RKO (cell line): Measurements from ENCODE around the gene SEC23A.
"Not testable (repeated sequence)": the region's sequence is repeated elsewhere in the genome, so short reads cannot be mapped to it uniquely, and the experiment has no call there.

Source experiments
- DNase-seq: peaks from one replicate; pipeline ENCODE4 v3.0.0-alpha.2; 2016; ENCODE audit warnings: low spot score

The SEC23A gene

DNA sequence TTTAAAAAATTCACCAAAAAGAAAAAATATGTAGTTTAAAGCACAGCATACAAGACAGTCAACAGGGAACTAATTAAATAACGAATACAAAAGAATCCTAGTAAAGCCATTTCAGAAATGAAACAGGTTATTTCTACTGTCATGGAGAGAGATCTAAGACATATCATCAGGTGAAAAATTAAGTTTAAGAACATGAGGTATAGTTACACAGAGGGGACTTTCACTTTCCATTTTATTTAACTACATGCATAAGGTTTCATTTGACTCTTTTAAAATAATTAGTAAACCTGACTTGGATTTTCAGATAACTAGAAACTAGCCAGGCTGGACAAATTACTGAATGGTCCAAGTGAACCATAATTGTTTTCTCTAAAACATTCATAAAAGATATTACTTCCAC lies 11.3 kb downstream of the SEC23A start:
- DNase-seq, result no peak

DNA sequence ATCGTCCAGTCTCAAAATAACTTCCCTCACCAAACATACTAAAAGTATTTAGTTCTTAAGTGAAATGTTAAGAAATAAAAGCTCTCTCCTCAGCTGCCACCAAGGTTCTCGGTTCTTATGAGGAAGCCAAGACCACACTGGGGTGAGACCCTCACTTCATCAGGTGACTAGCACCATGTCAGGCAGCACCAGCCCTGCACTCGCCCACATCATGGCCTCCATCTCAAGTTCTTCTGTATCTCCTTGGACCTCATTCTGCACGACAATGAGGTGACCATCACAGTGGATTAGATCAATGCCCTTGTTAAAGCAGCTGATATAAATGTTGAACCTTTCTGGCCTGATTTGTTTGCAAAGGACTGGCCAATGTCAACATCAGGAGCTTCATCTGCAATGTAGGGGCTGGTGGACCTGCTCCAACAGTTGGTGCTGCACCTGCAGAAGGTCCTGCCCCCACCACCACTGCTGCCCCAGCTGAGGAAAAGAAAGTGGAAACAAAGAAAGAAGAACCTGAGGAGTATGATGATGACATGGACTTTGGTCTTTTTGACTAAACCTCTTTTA lies 12.4 kb downstream of the SEC23A start:
- DNase-seq, result no peak

DNA sequence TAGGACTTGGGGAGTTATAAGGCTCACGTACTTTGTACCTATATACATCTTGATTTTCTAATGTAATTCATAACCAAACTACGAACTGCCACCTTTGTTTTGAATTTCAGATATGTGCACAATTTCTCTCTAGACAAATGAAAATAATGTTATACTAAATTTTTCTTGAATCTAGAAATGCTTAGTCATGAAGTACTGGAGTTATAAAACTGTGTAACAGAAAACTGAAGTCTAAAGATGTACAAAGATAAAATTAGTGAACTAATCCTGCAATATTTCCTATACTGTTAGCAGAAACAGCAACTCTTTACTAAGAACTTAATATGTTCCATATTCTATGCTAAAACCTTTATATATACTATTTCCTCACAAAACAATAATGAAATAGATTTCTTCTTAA lies 15.5 kb downstream of the SEC23A start:
- DNase-seq, result no peak

DNA sequence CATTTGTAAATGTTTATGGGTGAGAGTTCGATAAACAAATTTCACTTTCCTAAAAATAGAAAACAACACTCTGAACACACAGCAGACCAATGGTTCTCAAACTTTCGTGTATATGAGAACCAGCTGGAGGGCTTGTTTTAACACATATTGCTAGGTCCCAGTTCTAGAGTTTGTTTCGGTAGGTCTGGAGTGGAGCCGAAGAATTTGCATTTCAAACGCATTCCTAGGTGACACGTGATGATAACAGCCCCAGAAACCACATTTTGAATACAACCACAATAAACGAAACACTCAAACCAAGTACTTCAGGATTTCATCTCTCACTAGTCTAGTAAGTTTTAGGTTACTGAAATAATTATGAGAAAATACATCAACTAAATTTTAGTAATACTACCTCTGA lies 17.1 kb downstream of the SEC23A start:
- DNase-seq, result no peak

DNA sequence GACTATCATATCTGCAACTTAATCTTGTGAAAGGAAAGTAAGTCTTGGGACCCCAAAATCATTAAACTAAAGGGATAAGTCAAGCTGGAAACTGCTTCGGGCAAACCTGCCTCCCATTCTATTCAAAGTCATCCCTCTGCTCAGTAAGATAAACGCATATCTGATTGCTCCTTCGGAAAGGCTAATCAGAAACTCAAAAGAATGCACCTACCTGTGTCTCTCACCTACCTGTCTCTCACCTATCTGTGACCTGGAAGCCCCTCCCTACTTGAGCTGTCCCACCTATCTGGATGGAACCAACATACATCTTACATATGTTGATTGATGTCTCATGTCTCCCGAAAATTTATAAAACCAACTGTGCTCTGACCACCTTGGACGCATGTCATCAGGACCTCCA lies 19.9 kb downstream of the SEC23A start:
- no peak for DNase-seq

DNA sequence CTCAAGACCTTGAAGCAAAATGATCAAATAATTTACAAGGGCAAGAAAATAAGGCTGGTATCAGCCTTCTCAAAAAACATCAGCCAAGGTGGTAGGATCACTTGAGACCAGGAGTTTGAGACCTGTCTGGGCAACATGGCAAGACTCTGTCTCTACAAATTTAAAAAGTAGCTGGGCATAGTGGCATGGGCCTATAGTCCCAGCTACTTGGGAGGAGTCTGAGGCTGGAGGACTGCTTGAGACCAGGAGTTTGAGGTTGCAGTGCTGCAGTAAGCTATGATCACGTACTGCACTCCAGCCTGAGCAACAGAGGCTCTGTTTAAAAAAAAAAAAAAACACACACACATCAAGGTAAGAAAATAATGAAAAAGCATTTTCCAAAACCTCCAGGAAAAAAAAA lies 22.1 kb downstream of the SEC23A start:
- DNase-seq, result no peak

DNA sequence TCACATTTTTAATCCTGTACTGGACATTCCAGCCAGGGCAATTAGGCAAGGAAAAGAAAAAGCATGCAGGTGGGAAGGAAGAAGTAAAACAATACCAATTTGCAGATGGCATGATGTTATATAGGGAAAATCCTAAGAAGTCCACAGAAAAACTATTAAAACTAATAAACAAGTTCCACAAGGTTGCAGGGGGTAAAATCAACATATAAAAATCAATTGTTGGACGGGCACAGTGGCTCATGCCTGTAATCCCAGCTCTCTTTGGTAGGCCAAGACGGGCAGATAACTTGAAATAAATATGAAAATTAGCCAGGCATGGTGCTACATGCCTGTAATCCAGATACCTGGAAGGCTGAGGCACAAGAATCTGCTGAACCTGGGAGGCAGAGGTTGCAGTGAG lies 31.9 kb downstream of the SEC23A start:
- no peak for DNase-seq

DNA sequence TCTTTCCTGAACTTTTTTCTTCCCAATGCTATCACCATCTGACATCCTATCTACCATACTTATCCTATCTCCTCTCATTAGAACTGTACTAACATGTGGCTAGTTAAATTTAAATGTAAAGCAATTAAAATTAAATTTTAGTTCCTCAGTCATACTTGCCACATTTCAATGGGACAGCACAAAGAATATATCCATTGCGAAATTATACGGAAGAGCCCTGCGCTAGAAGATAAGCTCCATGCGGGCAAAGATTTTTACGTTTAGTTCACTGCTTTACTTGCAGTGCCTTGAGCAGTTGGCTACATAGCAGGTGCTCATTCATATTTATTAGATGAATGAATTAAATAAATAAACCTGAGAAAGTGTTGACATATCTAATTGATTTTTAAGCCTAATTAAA lies 33.1 kb downstream of the SEC23A start:
- DNase-seq, result no peak

DNA sequence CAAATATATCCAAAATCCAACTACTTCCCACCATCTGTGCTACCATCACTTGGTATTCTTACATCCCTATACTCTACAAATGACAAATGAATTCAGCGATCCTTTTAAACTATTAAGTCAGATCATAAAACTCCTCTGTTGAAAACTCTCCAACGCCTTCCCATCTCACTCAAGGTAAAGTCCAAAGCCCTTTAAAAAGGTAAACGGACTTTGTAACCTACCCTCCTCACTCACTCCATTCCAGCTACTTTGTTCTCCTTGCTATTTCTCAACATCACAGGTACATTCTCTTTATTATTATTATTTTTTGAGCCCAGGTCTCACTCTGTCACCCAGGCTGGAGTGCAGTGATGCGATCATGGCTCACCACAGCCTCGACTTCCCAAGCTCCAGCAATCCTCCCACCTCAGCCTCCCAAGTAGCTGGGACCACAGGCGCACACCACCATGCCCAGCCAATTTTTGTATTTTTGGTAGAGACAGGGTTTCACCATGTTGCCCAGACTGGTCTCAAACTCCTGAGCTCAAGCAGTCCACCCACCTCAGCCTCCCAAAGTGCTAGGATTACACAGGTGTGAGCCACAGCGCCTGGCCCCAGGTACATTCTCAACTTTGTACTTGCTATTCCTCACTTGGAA lies 33.7 kb downstream of the SEC23A start:
- DNase-seq, result not testable (repeated sequence)

DNA sequence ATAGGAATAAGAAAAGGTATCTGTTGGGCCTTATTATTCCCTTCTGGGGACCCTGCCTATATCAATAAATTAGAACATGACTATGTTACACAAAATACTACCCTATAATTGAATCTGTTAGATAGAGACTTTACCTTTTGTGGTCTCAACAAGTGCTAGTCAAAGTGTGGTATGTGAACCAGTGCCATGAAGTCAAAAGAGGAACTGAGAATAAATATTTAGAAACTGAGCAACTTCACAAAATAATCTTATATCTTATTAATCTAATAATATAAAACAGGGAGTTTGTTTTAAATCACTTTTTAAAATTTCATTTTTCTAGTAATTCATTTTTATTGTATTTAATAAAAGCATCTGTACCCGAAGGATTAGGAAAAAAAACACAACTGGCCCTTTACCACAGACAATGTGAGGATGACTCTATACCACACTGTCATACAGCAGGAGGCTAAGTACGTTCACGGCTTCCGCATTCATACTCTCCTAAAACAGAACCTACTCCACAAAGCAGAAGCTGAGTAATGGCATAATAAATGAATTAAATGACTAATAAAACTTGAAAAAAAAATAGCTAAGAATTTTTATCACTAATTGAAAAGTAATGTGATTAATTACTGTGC lies 42.1 kb downstream of the SEC23A start:
- no peak for DNase-seq

DNA sequence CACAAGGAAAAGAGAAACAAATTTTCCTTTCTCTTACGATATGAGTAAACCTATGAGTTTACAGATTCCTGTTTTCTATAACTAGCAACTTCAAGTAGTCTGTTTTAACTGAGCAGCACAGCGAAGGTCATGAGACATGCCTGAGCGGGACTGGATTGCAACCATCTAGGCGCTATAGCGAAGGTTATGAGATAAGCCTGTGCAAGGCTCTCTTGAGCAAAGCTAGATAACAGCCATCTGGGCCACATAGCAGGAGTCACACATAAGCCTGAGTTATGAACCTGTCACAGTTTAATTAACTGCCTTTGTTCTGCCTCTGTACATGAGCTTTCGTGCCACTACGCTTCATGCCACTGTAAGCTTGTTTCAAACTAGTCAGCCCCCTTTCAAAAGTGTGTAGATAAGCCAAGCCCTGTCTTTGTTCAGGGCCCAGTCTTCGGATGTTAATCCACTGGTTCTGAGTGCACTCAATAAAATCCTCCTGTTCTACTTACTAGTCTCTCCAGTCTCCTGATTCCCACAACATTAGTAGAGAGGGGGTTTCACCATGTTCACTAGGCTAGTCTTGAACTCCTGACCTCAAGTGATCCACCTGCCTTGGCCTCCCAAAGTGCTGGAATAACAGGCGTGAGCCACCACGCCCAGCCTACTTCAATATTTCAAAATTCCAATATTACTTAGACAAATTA lies 47.1 kb downstream of the SEC23A start:
- no peak for DNase-seq

DNA sequence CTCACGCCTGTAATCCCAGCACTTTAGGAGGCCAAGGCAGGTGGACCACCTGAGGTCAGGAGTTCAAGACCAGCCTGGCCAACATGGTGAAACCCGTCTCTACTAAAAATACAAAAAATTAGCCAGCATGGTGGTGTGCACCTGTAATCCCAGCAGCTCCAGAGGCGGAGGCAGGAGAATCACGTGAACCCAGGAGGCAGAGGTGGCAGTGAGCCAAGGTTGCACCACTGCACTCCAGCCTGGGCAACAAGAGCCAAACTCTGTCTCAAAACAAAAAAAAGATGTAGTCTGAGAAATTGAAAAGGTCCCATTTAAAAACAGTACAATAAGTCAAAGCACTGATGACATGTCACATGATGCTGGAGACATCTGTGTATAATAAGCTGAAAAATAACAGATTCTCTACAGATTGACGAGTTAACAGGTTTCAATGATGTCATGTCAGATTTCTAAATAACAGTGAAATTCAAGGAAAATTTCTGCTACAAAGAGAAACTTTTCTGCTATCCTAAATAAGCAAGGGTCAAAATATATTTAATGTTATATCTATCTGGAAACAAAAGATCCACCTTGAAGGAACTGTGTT lies 50.1 kb downstream of the SEC23A start:
- DNase-seq, result not testable (repeated sequence)

DNA sequence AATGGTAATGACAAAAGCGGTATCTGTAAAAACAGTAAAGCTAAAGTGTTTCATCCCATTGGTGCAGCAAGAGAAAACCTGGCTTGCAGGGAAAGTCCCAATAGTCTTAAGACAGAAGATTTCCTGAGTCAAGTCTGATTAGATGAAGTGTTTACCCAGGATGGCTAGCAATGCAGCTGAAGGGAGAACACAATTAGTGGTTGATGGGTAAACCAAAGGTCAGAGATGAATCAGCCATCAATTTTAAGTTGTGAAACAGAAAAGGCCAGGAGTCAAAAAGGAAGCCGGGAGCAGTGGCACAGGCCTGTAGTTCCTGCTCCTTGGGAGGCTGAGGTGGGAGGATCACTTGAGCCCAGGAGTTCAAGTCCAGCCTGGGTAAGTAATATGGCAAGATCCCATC lies 52.6 kb downstream of the SEC23A start:
- peak; percentile 24 for DNase-seq

DNA sequence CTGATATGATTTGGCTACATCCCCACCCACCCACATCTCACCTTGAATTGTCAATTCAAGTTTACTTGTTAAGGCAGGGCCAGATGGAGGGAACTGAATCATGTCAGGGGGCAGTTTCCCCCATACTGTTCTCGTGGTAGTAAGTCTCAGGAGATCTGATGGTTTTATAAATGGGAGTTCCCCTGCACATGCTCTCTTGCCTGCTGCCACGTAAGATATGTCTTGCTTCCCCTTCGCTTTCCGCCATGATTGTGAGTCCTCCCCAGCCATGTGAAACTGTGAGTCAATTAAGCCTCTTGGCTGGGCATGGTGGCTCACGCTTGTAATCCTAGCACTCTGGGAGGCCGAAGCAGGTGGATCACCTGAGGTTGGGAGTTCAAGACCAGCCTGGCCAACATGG lies 57.1 kb downstream of the SEC23A start:
- not testable (repeated sequence) for DNase-seq

DNA sequence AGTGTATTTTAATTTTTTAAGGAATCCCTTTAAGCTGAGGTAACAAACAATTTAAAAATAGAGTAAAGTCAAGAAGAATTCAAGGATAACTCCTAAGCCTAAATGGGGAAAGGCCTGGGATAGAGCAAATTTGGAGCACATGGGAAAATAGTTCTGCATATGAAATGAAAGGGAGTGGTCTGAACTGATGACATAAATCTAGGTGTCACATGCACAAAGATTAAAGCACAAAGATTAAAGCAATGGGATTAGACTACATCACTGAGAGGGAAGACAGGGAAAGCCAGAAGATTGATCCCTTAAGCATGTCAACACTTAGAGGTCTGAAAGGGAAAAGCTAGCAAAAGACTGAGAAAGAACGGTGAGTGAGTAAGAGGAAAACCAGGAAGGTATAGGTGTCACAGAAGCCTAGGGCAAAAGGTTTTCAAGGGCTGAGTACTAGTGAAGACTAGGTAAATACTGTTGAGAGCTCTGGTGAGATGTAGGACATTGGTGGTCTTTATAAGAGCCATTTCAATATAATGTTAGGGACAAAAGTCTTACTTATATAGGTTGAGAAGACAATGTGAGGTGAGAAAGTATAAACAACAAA lies 59.6 kb downstream of the SEC23A start:
- DNase-seq, result no peak

DNA sequence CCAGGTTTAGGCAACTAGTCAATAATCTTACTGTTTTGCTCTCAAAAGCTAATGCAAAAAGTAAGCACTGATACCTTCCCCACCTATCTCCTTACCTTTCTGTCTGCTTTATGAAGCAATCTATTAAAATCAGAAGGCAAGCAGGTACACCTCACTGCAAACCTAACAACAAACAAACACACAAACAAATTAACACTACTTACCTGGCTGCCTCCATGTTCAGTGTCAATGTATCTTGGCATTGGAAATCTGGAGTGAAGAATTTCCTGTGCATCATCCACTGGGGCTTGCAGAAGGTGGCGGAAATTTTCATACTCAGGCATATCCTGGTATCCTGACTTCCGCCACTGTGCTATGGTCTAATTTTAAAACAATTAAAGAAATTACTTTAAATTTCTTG lies 62.5 kb downstream of the SEC23A start:
- DNase-seq, result no peak

DNA sequence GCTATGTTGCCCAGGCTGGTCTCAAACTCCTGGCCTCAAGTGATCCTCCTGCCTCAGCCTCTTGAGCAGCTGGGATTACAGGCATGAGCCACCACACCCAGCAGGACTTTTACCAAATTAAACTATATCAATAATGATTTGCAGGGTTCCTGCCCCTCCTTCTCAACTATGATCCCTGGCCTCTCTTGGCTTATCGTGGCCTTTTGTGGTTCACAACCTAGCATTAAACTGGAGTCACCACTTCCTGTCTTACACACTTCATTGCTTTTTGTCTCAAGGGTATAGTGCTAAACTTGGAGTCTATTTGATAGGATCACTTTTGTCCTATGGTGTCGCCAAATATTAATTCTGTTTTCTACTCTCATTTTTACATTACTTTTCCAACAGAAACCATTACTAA lies 64.5 kb downstream of the SEC23A start:
- DNase-seq, result no peak

DNA sequence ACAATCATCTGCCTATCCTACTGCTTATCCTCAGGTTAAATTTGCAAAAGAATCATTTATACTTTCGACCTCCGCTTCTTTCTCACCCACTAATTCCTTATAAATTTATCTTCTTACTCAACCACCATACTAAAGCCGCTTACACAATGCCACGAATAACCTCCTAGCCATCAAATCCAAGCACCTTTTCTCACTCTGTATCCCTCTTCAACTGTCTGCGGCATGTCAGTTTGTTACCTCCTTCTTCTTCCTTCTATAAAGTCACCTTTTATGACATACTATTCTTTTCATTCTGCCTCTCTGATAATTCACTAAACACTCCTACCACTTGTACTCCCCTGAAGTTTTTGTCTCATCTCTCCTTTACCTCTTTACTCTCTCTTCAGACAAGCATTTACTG lies 66.3 kb downstream of the SEC23A start:
- DNase-seq, result no peak

DNA sequence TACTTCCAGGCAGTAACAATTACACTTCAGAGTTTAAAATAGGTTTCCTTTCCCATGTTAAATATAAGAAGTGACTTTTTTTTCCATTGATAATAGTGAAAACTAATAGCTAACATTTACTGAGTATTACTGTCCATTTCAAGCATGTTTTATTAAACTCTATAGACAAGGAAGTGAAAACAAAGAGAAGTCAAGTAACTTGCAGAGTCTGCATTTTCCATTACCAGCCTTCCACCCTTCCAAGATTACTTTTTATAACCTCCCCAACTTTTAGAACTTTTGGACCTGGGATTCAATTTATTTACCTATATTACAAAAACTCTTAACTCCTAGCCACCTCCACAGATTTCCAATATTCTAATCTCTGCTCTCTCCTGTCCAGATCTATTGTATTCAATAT lies 67.7 kb downstream of the SEC23A start:
- no peak for DNase-seq

DNA sequence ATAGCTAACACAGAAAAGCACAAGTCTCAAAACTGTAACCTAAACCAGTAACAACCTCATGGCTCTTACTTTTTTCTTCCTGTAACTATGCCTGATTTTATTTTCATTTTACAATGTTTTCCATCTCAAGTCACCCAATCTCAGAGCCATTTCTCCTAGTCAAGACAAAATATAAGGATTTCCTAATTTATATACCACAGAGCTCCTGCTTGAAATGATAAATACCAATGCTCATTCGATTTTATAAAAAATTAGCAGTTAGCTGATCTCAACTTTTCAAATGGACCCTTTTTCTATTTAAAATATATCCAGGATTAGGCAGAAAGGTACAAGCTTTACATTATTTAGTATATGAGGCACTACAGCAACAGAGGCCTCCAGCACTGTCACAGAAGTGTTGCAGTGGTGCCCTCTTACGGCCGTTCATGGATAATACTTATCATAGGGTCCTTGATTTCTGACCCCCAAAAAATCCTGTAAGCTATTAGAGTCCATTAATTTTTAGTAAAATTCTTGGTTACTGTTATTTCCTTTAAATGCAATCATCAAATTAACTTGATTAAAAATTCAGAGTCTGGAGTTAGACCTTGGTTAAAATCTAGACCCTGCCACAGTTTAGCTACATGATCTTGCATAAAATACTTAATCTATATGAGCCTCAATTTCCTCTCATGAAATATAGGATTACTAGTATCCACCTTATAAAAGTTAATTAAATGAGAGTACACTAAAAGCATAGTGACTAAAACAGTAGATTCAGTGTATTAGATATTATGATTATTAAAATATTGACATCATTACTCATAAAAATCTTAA lies 68.3 kb downstream of the SEC23A start:
- DNase-seq, result peak; percentile 20

DNA sequence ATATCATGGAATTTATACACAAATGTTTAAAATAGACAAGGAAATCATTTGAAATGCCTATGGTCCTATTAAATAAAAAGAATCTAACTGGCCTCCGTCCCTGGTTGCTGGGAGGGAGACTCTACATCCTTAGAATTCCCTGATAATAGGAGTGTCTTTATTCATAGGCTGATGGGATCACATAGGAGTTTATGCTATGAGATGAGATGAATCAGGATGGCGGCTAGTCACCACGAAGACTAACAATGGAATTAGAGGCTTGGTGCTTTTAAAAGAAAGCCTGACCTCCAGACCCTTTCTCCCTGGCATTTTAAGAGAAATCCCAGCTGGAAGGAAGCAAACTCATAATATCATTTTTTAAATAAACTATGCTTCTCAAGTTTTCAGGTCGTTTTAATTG lies 69.7 kb downstream of the SEC23A start:
- DNase-seq, result no peak

DNA sequence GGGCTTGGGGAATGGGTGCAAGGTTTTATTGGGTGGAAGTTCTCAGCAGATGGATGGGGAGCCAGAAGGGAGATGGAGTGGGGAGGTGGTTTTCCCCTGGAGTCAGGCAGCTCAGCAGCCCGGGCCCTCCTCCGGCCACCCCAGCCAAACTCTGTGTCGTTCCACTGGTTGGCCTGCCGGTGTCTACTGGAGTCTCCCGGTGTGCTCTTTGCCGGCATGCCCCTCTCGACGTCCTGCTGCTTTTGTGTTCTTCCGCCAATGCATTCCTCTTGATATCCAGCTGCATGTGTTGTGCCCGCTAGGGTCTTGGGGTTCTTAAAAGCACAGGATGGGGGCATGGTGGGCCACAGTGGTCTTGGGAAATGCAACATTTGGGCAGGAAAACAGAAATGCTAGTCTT lies 72.8 kb downstream of the SEC23A start:
- DNase-seq, result no peak
